ENCODE data around the gene FBP1.

FBP1 gene

GRCh38 chr9:94639061-94639998, at the start of gene FBP1:
FBP1 (minus strand) TSS chr9:94639518; CDS start chr9:94639310, 208 bp downstream.
- Histone ChIP-seq H3K4me1 (ENCODE audit: low read depth, poor library complexity, severe bottlenecking) (no peaks in the 10 kb centered on the region), H3K4me2 (peak within 1 kb of the TSS; percentile 39), H3K4me3 (IDR thresholded peaks at IDR 0.05; ENCODE audit: insufficient read depth, low read depth, low read length) (no peak within 1 kb of the TSS), H3K79me2 (ENCODE audit: insufficient read depth, low read depth) (no peaks in the 10 kb centered on the region), H2AFZ (ENCODE audit: low read depth) (peak within 1 kb of the TSS; percentile 52), H3K27me3 (ENCODE audit: insufficient read depth, low read depth) (peaks cover 17% of the 10 kb centered on the region; the same call in 1 of the 2 replicates), H3K9ac (no peak within 1 kb of the TSS), H3K27ac (no peak within 1 kb of the TSS), H3K36me3 (ENCODE audit: insufficient read depth) (no peaks in the 10 kb centered on the region), H4K20me1 (ENCODE audit: insufficient read depth) (no peaks in the 10 kb centered on the region)
- TF ChIP-seq CTCF (conservative IDR thresholded peaks at IDR 0.05; ENCODE audit: low read depth, low read length): no peak

GRCh38 chr9:94687451-94687850, 48.1 kb upstream of the FBP1 start:
- Histone ChIP-seq H3K27me3 (ENCODE audit: insufficient read depth, low read depth) (no peaks in the 10 kb centered on the region), H3K9ac (no peak overlapping the region), H3K36me3 (ENCODE audit: insufficient read depth) (no peaks in the 10 kb centered on the region), H2AFZ (ENCODE audit: low read depth) (no peak overlapping the region), H3K27ac (no peak overlapping the region), H3K79me2 (ENCODE audit: insufficient read depth, low read depth) (no peaks in the 10 kb centered on the region), H3K4me1 (ENCODE audit: low read depth, poor library complexity, severe bottlenecking) (no peaks in the 10 kb centered on the region), H3K4me3 (IDR thresholded peaks at IDR 0.05; ENCODE audit: insufficient read depth, low read depth, low read length) (no peak overlapping the region), H4K20me1 (ENCODE audit: insufficient read depth) (no peaks in the 10 kb centered on the region), H3K4me2 (no peak overlapping the region)
- no peak for TF ChIP-seq CTCF (conservative IDR thresholded peaks at IDR 0.05; ENCODE audit: low read depth, low read length)

GRCh38 chr9:94685359-94685758, 46.0 kb upstream of the FBP1 start:
- H3K36me3 ChIP-seq (ENCODE audit: insufficient read depth): no peaks in the 10 kb centered on the region
- no peaks in the 10 kb centered on the region for H4K20me1 ChIP-seq (ENCODE audit: insufficient read depth)
- TF ChIP-seq CTCF (conservative IDR thresholded peaks at IDR 0.05; ENCODE audit: low read depth, low read length): no peak
- no peaks in the 10 kb centered on the region for H3K4me1 ChIP-seq (ENCODE audit: low read depth, poor library complexity, severe bottlenecking)
- H3K9ac ChIP-seq: no peak overlapping the region
- no peak overlapping the region for H3K4me3 ChIP-seq (IDR thresholded peaks at IDR 0.05; ENCODE audit: insufficient read depth, low read depth, low read length)
- H2AFZ ChIP-seq (ENCODE audit: low read depth): no peak overlapping the region
- H3K27me3 ChIP-seq (ENCODE audit: insufficient read depth, low read depth): no peaks in the 10 kb centered on the region
- H3K79me2 ChIP-seq (ENCODE audit: insufficient read depth, low read depth): no peaks in the 10 kb centered on the region
- no peak overlapping the region for H3K27ac ChIP-seq
- H3K4me2 ChIP-seq: no peak overlapping the region

- peak overlapping the region; percentile 16; the same call in 1 of the 2 replicates for H2AFZ ChIP-seq (ENCODE audit: low read depth)
- no peak overlapping the region for H3K27ac ChIP-seq
- H3K4me2 ChIP-seq: no peak overlapping the region
- H3K9ac ChIP-seq: no peak overlapping the region
- peak; percentile 79 for TF ChIP-seq CTCF (conservative IDR thresholded peaks at IDR 0.05; ENCODE audit: low read depth, low read length)
- H3K4me3 ChIP-seq (IDR thresholded peaks at IDR 0.05; ENCODE audit: insufficient read depth, low read depth, low read length): no peak overlapping the region
- no peaks in the 10 kb centered on the region for H3K36me3 ChIP-seq (ENCODE audit: insufficient read depth)
- H3K27me3 ChIP-seq (ENCODE audit: insufficient read depth, low read depth): no peaks in the 10 kb centered on the region
- no peaks in the 10 kb centered on the region for H3K4me1 ChIP-seq (ENCODE audit: low read depth, poor library complexity, severe bottlenecking)
- H3K79me2 ChIP-seq (ENCODE audit: insufficient read depth, low read depth): no peaks in the 10 kb centered on the region
- H4K20me1 ChIP-seq (ENCODE audit: insufficient read depth): no peaks in the 10 kb centered on the region
These were observed 42.2 kb upstream of the FBP1 start for GRCh38 chr9:94681508-94681907.
